Activated CD4-positive, alpha-beta memory T cell treated with anti-CD3 and anti-CD28 coated beads for 36 hours (primary cell): ENCODE results near the gene STARD5. TPM values are rescaled to one million over a fixed set of nuclear protein-coding genes. Genes with fewer than 3 reads are reported as not detected.

ENCODE experiments used
- CTCF ChIA-PET: fragments of 350-600 bp; sonication (Branson Sonifier 250); formaldehyde crosslinking; loops from one replicate; lab custom pipeline; 2021; ENCODE audit warnings: antibody characterized with exemption, inconsistent platforms; lab: Charles Lee
- POLR2A ChIA-PET: fragments of 350-600 bp; sonication (Branson Sonifier 250); formaldehyde crosslinking; loops from one replicate; lab custom pipeline; 2021; ENCODE audit warnings: antibody characterized with exemption; lab: Charles Lee
- DNase-seq: peaks from one replicate; pipeline ENCODE4 v3.0.0-alpha.2; 2020
- H3K27ac Mint-ChIP-seq: one replicate; pipeline ENCODE4 v1.8.0; 2021; ENCODE audit warnings: mixed read lengths
- H3K27me3 Mint-ChIP-seq: one replicate; pipeline ENCODE4 v1.8.0; 2021; ENCODE audit warnings: mixed read lengths
- H3K36me3 Mint-ChIP-seq: one replicate; pipeline ENCODE4 v1.8.0; 2021; ENCODE audit warnings: mixed read lengths
- H3K4me1 Mint-ChIP-seq: one replicate; pipeline ENCODE4 v1.8.0; 2021; ENCODE audit warnings: low read depth, mixed read lengths
- H3K4me3 Mint-ChIP-seq: one replicate; pipeline ENCODE4 v1.8.0; 2021; ENCODE audit warnings: mild to moderate bottlenecking, mixed read lengths
- H3K9me3 Mint-ChIP-seq: one replicate; pipeline ENCODE4 v1.8.0; 2021; ENCODE audit warnings: mixed read lengths
- intact Hi-C: fragments of 100-400 bp; cut with micrococcal nuclease; formaldehyde crosslinking; loops from one replicate; pipeline ENCODE4 v1.15.1; 2023
- total RNA-seq, 2 experiments: library from RNA; stranded (reverse); gene quantifications; one replicate each; pipeline ENCODE4 v1.2.3, GENCODE V29; 2021

Gene STARD5
- total RNA-seq, 2 experiments from 2014 or later = 7.3 to 9.1 TPM

DNA sequence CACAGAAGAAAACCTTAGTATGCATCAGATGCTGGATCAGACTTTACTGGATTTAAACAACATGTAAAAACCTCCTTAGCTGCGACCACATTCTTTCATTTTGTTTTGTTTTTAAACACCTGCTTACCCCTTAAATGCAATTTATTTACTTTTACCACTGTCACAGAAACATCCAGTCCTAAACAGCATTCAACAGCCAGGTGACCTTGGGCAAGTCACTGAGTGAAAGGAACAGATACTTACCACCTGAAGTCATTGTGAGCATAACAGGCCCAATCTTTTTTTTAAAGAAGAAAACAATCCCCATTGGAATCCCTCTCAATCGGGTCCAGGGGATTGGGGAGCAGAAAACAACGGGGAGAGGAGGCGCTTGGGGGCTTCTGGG lies 390 bp downstream of the STARD5 start:
- ChIA-PET POLR2A (interaction anchor here (1.0 to 1.9 kb wide), 9 partner anchors 8 to 57 kb away, joined by 3 to 9 read pairs (median 4); no protein-coding TSS in a partner anchor), CTCF (interaction anchor here (1.0 to 2.4 kb wide), 7 partner anchors 12 to 57 kb away, joined by 3 to 12 read pairs (median 4); no protein-coding TSS in a partner anchor)
- DNase-seq = no peak
- Mint-ChIP-seq H3K27ac (peak overlapping the region; percentile 55), H3K4me3 (peak overlapping the region; percentile 100), H3K27me3 (no peaks in the 10 kb centered on the region), H3K4me1 (peaks cover 24% of the 10 kb centered on the region), H3K36me3 (peaks cover 8% of the 10 kb centered on the region), H3K9me3 (no peaks in the 10 kb centered on the region)
- intact Hi-C loops = no loop called here

- POLR2A ChIA-PET = interaction anchor here (1.1 to 1.7 kb wide), 3 partner anchors 19 to 40 kb away, joined by 3 to 6 read pairs (median 6); no protein-coding TSS in a partner anchor
- no peaks in the 10 kb centered on the region for H3K27me3 Mint-ChIP-seq
- H3K4me1 Mint-ChIP-seq = peaks cover 24% of the 10 kb centered on the region
- DNase-seq = no peak
- CTCF ChIA-PET = interaction anchor here (0.7 to 1.7 kb wide), 4 partner anchors 12 to 57 kb away, joined by 3 to 4 read pairs (median 4); no protein-coding TSS in a partner anchor
- intact Hi-C loops = no loop called here
- peaks cover 9% of the 10 kb centered on the region for H3K36me3 Mint-ChIP-seq
- no peak overlapping the region for H3K27ac Mint-ChIP-seq
- H3K9me3 Mint-ChIP-seq = no peaks in the 10 kb centered on the region
- H3K4me3 Mint-ChIP-seq = peak overlapping the region; percentile 40
Measured at GRCh38 chr15:81322676-81323253, 1.2 kb downstream of the STARD5 start.

DNA sequence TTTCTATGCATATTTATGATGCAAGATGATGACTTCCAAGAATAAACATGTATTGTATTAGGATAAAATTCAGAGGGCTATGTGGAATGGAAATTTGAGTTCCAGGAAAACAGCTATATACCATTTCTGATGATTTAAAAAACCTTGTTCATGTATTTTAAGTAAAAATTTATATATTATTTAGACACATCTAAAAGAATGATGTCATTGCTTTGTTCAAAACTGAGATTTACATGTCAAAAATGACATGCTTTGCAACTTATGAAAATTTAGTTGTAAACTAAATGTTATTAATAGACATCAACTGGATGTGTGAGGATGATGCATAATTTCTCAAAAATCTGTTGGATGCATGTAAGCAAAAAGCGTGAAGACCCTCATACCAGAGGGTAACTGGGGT lies 2.3 kb downstream of the STARD5 start:
- Mint-ChIP-seq H3K27me3 (no peaks in the 10 kb centered on the region), H3K4me3 (no peak overlapping the region), H3K27ac (no peak overlapping the region), H3K9me3 (no peaks in the 10 kb centered on the region), H3K36me3 (peaks cover 12% of the 10 kb centered on the region), H3K4me1 (peaks cover 24% of the 10 kb centered on the region)
- intact Hi-C loops = no loop called here
- DNase-seq = no peak
- ChIA-PET POLR2A (no interaction called here), CTCF (interaction anchor here (1.0 to 1.3 kb wide), 2 partner anchors 25 to 46 kb away, joined by 3 to 4 read pairs; no protein-coding TSS in a partner anchor)

- Mint-ChIP-seq H3K27ac (no peak overlapping the region), H3K36me3 (peaks cover 25% of the 10 kb centered on the region), H3K4me1 (peaks cover 34% of the 10 kb centered on the region), H3K9me3 (no peaks in the 10 kb centered on the region), H3K4me3 (no peak overlapping the region), H3K27me3 (no peaks in the 10 kb centered on the region)
- no peak for DNase-seq
- CTCF ChIA-PET = no interaction called here
- intact Hi-C loops = no loop called here
- POLR2A ChIA-PET = no interaction called here
Measured at GRCh38 chr15:81317642-81318017, 6.3 kb downstream of the STARD5 start.

DNA sequence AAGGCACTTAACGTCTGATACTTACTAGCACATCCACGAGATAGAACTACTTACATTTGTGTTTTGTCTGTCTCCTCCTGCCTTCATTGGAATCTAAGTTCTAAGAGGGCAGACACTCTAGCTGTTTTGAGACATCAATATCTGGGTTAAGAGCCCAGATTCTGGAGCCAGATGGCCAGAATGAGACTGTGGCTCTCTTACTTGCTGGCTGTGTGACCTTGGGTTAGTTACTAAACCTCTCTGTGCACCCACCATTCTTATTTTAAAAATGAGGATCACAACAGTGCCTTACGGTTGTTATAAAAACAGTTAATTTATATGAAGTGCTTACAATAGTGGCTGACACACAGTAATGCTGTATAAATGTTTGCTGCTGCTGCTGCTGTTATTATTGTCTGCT lies 7.7 kb downstream of the STARD5 start:
- Mint-ChIP-seq H3K36me3 (peaks cover 38% of the 10 kb centered on the region), H3K4me1 (peaks cover 38% of the 10 kb centered on the region), H3K27ac (peak overlapping the region; percentile 30), H3K27me3 (no peaks in the 10 kb centered on the region), H3K4me3 (no peak overlapping the region), H3K9me3 (no peaks in the 10 kb centered on the region)
- CTCF ChIA-PET = no interaction called here
- DNase-seq = no peak
- intact Hi-C loops = no loop called here
- POLR2A ChIA-PET = no interaction called here

GRCh38 chr15:81315452-81316175 lies 8.3 kb downstream of the STARD5 start:
- CTCF ChIA-PET = no interaction called here
- Mint-ChIP-seq H3K4me3 (no peak overlapping the region), H3K27me3 (no peaks in the 10 kb centered on the region), H3K9me3 (no peaks in the 10 kb centered on the region), H3K27ac (peak overlapping the region; percentile 55), H3K4me1 (peaks cover 44% of the 10 kb centered on the region), H3K36me3 (peaks cover 44% of the 10 kb centered on the region)
- peak; percentile 51 for DNase-seq
- POLR2A ChIA-PET = interaction anchor here (0.5 to 1.0 kb wide), 2 partner anchors 8 to 555 kb away, joined by 3 read pairs; partner anchors contain the start of gene STARD5
- intact Hi-C loops = no loop called here

DNA sequence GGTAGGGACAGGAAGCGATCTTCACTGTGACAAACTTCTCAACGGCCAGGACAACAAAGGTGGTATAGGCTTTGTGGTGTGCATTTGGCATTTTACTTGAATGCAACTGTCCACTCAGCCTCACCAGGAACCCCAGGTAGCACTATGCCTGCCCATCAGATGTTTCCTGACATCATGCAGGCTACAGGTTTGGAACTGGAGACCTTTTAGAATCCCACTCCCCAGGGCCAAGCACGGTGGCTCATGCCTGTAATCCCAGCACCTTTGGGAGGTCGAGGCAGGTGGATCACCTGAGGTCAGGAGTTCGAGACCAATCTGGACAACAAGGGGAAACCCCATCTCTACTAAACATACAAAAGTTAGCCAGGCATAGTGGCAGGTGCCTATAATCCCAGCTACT lies 9.6 kb downstream of the STARD5 start:
- H3K4me1 Mint-ChIP-seq = peaks cover 48% of the 10 kb centered on the region
- peaks cover 50% of the 10 kb centered on the region for H3K36me3 Mint-ChIP-seq
- ChIA-PET CTCF (no interaction called here), POLR2A (no interaction called here)
- no peak overlapping the region for H3K4me3 Mint-ChIP-seq
- intact Hi-C loops = no loop called here
- H3K9me3 Mint-ChIP-seq = no peaks in the 10 kb centered on the region
- no peaks in the 10 kb centered on the region for H3K27me3 Mint-ChIP-seq
- no peak for DNase-seq
- no peak overlapping the region for H3K27ac Mint-ChIP-seq

DNA sequence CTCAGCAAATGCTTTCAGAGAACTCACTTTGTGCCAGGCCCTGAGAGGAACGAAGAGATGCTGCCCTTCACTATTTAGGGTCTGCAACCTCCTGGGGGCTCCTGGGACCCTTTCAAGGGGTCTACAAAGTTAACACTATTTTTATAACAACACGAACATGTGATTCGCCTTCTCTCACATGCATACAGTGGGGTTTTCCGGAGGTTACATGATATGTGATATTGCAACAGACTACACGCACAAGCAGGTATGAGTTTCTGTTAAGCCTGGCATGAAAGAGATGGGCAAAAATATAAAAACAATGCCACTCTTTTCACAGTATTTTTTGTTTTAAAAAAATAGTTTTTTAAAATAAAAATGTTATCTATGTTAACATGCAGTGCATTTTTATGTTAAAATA lies 10.3 kb downstream of the STARD5 start:
- DNase-seq = no peak
- no peaks in the 10 kb centered on the region for H3K9me3 Mint-ChIP-seq
- H3K27ac Mint-ChIP-seq = no peak overlapping the region
- H3K4me1 Mint-ChIP-seq = peaks cover 51% of the 10 kb centered on the region
- peaks cover 55% of the 10 kb centered on the region for H3K36me3 Mint-ChIP-seq
- POLR2A ChIA-PET = no interaction called here
- CTCF ChIA-PET = no interaction called here
- H3K27me3 Mint-ChIP-seq = no peaks in the 10 kb centered on the region
- intact Hi-C loops = no loop called here
- no peak overlapping the region for H3K4me3 Mint-ChIP-seq

DNA sequence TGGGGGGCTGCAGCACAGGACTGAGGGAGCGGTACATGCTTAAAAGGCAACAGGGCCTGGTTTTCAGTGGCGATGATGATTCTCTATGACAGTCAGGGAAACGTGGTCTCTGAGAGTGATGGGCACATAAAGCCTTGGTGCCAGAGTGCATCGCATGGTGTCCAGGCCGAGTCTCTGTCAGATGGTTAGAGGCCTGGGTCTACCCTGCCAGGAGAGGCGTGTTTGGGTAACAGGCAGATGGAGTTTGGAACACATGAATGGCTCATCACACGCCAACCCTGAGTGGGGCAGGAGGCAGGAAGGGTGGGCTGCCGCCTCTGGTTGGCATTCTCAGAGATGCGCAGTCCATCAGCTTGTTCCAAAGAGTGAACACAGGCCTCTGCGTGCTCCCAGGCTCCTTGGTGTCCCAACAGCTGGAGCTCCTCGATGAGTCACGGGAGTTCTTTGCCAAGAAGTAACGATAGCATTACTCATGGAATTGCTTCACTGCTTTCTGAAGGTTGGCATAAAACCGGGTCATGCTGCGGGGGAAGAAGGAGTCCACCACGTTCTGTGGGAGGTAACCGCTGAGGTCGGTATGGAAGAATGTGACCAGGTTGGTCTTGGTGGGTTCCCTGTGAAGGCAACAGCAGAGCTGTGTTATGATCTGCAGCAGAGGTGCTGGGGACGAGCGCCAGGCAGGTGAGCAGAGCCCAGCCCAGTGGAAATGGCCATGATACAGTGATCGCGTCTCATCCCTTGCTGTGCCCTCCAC lies 11.0 kb downstream of the STARD5 start:
- H3K27ac Mint-ChIP-seq = no peak overlapping the region
- ChIA-PET CTCF (no interaction called here), POLR2A (no interaction called here)
- H3K36me3 Mint-ChIP-seq = peaks cover 60% of the 10 kb centered on the region
- H3K4me1 Mint-ChIP-seq = peaks cover 55% of the 10 kb centered on the region
- intact Hi-C loops = no loop called here
- H3K4me3 Mint-ChIP-seq = no peak overlapping the region
- H3K27me3 Mint-ChIP-seq = no peaks in the 10 kb centered on the region
- DNase-seq = no peak
- H3K9me3 Mint-ChIP-seq = no peaks in the 10 kb centered on the region

GRCh38 chr15:81311752-81312464 lies 12.0 kb downstream of the STARD5 start:
- Mint-ChIP-seq H3K4me3 (no peak overlapping the region), H3K9me3 (no peaks in the 10 kb centered on the region), H3K36me3 (peaks cover 67% of the 10 kb centered on the region), H3K4me1 (peaks cover 59% of the 10 kb centered on the region), H3K27ac (peak overlapping the region; percentile 14), H3K27me3 (no peaks in the 10 kb centered on the region)
- intact Hi-C loops = no loop called here
- ChIA-PET CTCF (interaction anchor here (1.3 to 1.8 kb wide), 3 partner anchors 12 to 45 kb away, joined by 4 to 11 read pairs (median 7); partner anchors contain the start of gene STARD5), POLR2A (interaction anchor here (0.6 to 1.3 kb wide), 4 partner anchors 12 to 32 kb away, joined by 3 to 4 read pairs (median 3); partner anchors contain the start of gene STARD5)
- DNase-seq = no peak

GRCh38 chr15:81310480-81310879 lies 13.5 kb downstream of the STARD5 start:
- intact Hi-C loops = no loop called here
- POLR2A ChIA-PET = interaction anchor here (1.0 to 1.6 kb wide), 2 partner anchors 8 to 33 kb away, joined by 3 to 9 read pairs; no protein-coding TSS in a partner anchor
- no peak for DNase-seq
- no peak overlapping the region for H3K4me3 Mint-ChIP-seq
- peaks cover 74% of the 10 kb centered on the region for H3K36me3 Mint-ChIP-seq
- H3K4me1 Mint-ChIP-seq = peaks cover 59% of the 10 kb centered on the region
- no peaks in the 10 kb centered on the region for H3K9me3 Mint-ChIP-seq
- CTCF ChIA-PET = interaction anchor here (1.5 to 1.8 kb wide), 2 partner anchors 13 to 44 kb away, joined by 4 to 11 read pairs; partner anchors contain the start of gene STARD5
- no peaks in the 10 kb centered on the region for H3K27me3 Mint-ChIP-seq
- H3K27ac Mint-ChIP-seq = peak overlapping the region; percentile 59
